K562 (cell line): ENCODE results near the gene SHC1. TPM values are rescaled to one million over a fixed set of nuclear protein-coding genes. Genes with fewer than 3 reads are reported as not detected.

Experiments
- CBFA2T3 ChIP-seq: fragments of 450-650 bp; IDR thresholded peaks from 2 replicates; pipeline ENCODE4 v1.6.1; 2017
- EP400 ChIP-seq: fragments of 450-650 bp; IDR thresholded peaks from 2 replicates; pipeline ENCODE4 v1.6.1; 2017; ENCODE audit warnings: antibody characterized with exemption, mild to moderate bottlenecking, moderate library complexity
- FOSL1 ChIP-seq: fragments of 200-800 bp; sonication (Bioruptor generic); conservative IDR thresholded peaks from 2 replicates; pipeline ENCODE4 v1.6.1; 2016; ENCODE audit warnings: missing genetic modification characterization, missing compliant biosample characterization
- MEF2A ChIP-seq: IDR thresholded peaks from 2 replicates; pipeline ENCODE4 v1.6.1; 2011; ENCODE audit warnings: low read depth, mild to moderate bottlenecking, low read length, moderate library complexity; ENCODE audit not compliant: control insufficient read depth
- NEUROD1 ChIP-seq: fragments of 150-350 bp; IDR thresholded peaks from 2 replicates; pipeline ENCODE4 v1.6.1; 2014; ENCODE audit warnings: borderline replicate concordance, low read length, low read depth; ENCODE audit not compliant: partially characterized antibody
- NR2C2 ChIP-seq, 2 experiments: fragments of 200-800 bp in 1 of 2; sonication (Bioruptor generic) in 1 of 2; sonication (generic) in 1 of 2; formaldehyde crosslinking in 1 of 2; IDR thresholded peaks; 2 replicates each; pipeline versions ENCODE4 v1.6.1 to v1.8.0; 2016 to 2022; ENCODE audit warnings: mild to moderate bottlenecking in 1 of 2, missing compliant biosample characterization in 1 of 2, missing genetic modification characterization in 1 of 2, missing genetic modification reagents in 1 of 2
- SMARCA5 ChIP-seq: fragments of 450-650 bp; IDR thresholded peaks from 2 replicates; pipeline ENCODE4 v1.6.1; 2016
- SRSF1 ChIP-seq: fragments of 200-400 bp; formaldehyde crosslinking; IDR thresholded peaks from 2 replicates; pipeline ENCODE4 v1.6.1; 2017; ENCODE audit warnings: mild to moderate bottlenecking, low read depth, low read length, moderate library complexity
- WHSC1 ChIP-seq: IDR thresholded peaks from one replicate; pipeline ENCODE4 v1.6.1; 2012; ENCODE audit warnings: low read length, control low read depth, inconsistent platforms
- XRCC5 ChIP-seq: fragments of 200-400 bp; formaldehyde crosslinking; IDR thresholded peaks from 2 replicates; pipeline ENCODE4 v1.6.1; 2017; ENCODE audit warnings: low read depth, mild to moderate bottlenecking, low read length
- ZNF3 ChIP-seq: fragments of 250-450 bp; sonication (Bioruptor Pico); IDR thresholded peaks from 2 replicates; pipeline ENCODE4 v1.5.0; 2021; ENCODE audit warnings: mild to moderate bottlenecking, moderate library complexity
- polyA plus RNA-seq, 8 experiments: library from polyadenylated mRNA; depleted of rRNA in 4 of 8; stranded (reverse) in 5 of 8; unstranded in 3 of 8; fragments of >200 nt; fragmentation: Nextera tagmentation in 2 of 8; fragmentation: Illumina TruSeq in 1 of 8; extraction: Ambion mirVana in 2 of 8; extraction: Trizol in 1 of 8; gene quantifications; 2 replicates each; pipeline versions ENCODE4 v1.2.1 to v1.2.3, GENCODE V29; 2011 to 2014; ENCODE audit warnings: inconsistent platforms in 1 of 8, missing spikeins in 1 of 8
- total RNA-seq, 7 experiments: library from RNA; depleted of rRNA in 6 of 7; stranded (reverse); fragments of >200 nt in 6 of 7; fragmentation: Illumina TruSeq in 2 of 7; extraction: Trizol in 2 of 7; gene quantifications; 2 replicates each; pipeline versions ENCODE4 v1.2.1 to v1.2.3, GENCODE V29; 2011 to 2021; ENCODE audit warnings: low replicate concordance in 1 of 7
- TF ChIP-seq, protein P1 (sequence below), 2 experiments: fragments of 450-650 bp; formaldehyde crosslinking in 1 of 2; IDR thresholded peaks; 2 replicates each; pipeline versions ENCODE4 v1.4.0 to v1.6.1; 2014 to 2020; ENCODE audit warnings: mild to moderate bottlenecking in 2 of 2, borderline replicate concordance in 1 of 2, low read depth in 1 of 2
- TF ChIP-seq, protein P2 (sequence below), 2 experiments: fragments of 450-650 bp in 1 of 2; IDR thresholded peaks; 2 replicates each; pipeline ENCODE4 v1.6.1; 2011 to 2017; ENCODE audit warnings: low read depth in 2 of 2, antibody characterized with exemption in 1 of 2, borderline replicate concordance in 1 of 2, low read length in 1 of 2, mild to moderate bottlenecking in 1 of 2, mixed read lengths in 1 of 2; ENCODE audit not compliant: control insufficient read depth in 1 of 2

The SHC1 gene
- total and polyA plus RNA-seq, 9 of the 15 experiments (the other 6 are each of a cell fraction or from before 2014, with no cell fraction given): 4.1 to 113 (median 51.9) TPM

DNA sequence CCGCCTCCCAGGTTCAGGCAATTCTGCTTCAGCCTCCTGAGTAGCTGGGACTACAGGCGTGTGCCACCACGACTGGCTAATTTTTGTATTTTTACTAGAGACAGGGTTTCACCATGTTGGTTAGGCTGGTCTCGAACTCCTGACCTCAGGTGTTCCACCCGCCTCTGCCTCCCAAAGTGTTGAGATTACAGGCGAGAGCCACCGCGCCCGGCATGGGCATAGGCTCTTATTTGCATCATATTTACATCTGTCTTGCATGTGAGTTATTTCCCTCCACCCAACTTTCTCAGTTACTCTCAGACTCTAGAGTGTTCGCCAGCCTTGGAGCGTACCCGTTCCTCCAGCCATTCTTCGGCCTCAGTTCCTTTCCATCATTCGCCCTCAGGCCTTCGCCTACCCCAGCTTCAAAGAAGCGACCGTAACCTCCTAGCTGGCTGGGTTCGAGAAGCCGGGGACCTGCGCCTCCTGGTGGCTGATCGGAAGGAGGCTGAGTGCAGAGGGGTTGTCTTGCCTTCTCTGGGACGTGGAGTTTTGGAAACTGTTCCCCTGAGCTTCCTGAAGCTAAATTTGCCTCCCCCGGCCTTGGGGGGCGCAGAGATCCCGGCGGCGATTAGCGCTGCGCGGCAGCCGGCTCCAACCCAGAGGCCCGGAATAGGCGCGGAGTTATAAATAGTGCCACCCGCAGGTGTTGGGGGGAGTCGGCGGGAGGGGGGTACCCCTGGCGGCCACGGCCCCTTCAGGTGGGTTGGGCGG is 28.4 kb upstream of the SHC1 start (continued):
- TF ChIP-seq FOSL1 (tag): no peak; the same call in 1 of the 2 replicates
- 0 out of 2 replicates have a peak, but pooled peaks have one; percentile 17 for TF ChIP-seq SMARCA5
- no peak for TF ChIP-seq SRSF1
- TF ChIP-seq, protein P1, sequence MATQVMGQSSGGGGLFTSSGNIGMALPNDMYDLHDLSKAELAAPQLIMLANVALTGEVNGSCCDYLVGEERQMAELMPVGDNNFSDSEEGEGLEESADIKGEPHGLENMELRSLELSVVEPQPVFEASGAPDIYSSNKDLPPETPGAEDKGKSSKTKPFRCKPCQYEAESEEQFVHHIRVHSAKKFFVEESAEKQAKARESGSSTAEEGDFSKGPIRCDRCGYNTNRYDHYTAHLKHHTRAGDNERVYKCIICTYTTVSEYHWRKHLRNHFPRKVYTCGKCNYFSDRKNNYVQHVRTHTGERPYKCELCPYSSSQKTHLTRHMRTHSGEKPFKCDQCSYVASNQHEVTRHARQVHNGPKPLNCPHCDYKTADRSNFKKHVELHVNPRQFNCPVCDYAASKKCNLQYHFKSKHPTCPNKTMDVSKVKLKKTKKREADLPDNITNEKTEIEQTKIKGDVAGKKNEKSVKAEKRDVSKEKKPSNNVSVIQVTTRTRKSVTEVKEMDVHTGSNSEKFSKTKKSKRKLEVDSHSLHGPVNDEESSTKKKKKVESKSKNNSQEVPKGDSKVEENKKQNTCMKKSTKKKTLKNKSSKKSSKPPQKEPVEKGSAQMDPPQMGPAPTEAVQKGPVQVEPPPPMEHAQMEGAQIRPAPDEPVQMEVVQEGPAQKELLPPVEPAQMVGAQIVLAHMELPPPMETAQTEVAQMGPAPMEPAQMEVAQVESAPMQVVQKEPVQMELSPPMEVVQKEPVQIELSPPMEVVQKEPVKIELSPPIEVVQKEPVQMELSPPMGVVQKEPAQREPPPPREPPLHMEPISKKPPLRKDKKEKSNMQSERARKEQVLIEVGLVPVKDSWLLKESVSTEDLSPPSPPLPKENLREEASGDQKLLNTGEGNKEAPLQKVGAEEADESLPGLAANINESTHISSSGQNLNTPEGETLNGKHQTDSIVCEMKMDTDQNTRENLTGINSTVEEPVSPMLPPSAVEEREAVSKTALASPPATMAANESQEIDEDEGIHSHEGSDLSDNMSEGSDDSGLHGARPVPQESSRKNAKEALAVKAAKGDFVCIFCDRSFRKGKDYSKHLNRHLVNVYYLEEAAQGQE (IDR thresholded peaks at IDR 0.05; ENCODE audit: borderline replicate concordance): peak; percentile 81
- TF ChIP-seq, protein P1 (CRISPR knock-in tag; IDR thresholded peaks at IDR 0.05; ENCODE audit: low read depth): no peak
- TF ChIP-seq, protein P2, sequence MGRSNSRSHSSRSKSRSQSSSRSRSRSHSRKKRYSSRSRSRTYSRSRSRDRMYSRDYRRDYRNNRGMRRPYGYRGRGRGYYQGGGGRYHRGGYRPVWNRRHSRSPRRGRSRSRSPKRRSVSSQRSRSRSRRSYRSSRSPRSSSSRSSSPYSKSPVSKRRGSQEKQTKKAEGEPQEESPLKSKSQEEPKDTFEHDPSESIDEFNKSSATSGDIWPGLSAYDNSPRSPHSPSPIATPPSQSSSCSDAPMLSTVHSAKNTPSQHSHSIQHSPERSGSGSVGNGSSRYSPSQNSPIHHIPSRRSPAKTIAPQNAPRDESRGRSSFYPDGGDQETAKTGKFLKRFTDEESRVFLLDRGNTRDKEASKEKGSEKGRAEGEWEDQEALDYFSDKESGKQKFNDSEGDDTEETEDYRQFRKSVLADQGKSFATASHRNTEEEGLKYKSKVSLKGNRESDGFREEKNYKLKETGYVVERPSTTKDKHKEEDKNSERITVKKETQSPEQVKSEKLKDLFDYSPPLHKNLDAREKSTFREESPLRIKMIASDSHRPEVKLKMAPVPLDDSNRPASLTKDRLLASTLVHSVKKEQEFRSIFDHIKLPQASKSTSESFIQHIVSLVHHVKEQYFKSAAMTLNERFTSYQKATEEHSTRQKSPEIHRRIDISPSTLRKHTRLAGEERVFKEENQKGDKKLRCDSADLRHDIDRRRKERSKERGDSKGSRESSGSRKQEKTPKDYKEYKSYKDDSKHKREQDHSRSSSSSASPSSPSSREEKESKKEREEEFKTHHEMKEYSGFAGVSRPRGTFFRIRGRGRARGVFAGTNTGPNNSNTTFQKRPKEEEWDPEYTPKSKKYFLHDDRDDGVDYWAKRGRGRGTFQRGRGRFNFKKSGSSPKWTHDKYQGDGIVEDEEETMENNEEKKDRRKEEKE (IDR thresholded peaks at IDR 0.05; ENCODE audit: borderline replicate concordance in 1 of 2, control insufficient read depth in 1 of 2, low read depth in 2 of 2, low read length in 1 of 2): 0 out of 4 replicates have a peak, but pooled peaks of 1 of the 2 experiments have one; percentile 66
- TF ChIP-seq NEUROD1: peak; percentile 60
- TF ChIP-seq MEF2A: peak; percentile 45; the same call in 1 of the 2 replicates
- TF ChIP-seq WHSC1: no peak
- TF ChIP-seq EP400: no peak
- no peak for TF ChIP-seq NR2C2 (CRISPR knock-in tag; IDR thresholded peaks at IDR 0.05)
- TF ChIP-seq NR2C2 (tag; IDR thresholded peaks at IDR 0.05): peak; percentile 44; the same call in 1 of the 2 replicates
- TF ChIP-seq XRCC5: peak; percentile 87
- TF ChIP-seq CBFA2T3: no peak
- TF ChIP-seq ZNF3 (CRISPR knock-in tag): no peak
